Fibroblast of lung (primary cell): ENCODE results near the gene NHERF2. TPM values are rescaled to one million over a fixed set of nuclear protein-coding genes. Genes with fewer than 3 reads are reported as not detected.

Experiments
- DNase-seq, 2 donors: peaks; one replicate each; pipeline versions ENCODE4 v3.0.0 to v3.0.0-alpha.2; 2010; ENCODE audit warnings: low read depth in 2 of 2
- H2AFZ ChIP-seq: 2 replicates; pipeline ENCODE4 v1.5.1; 2012; ENCODE audit warnings: low read length, control low read depth, inconsistent platforms
- H3K27ac ChIP-seq: 2 replicates; pipeline ENCODE4 v1.5.1; 2011; ENCODE audit warnings: low read length, control low read depth; ENCODE audit not compliant: insufficient read depth
- H3K27me3 ChIP-seq: 2 replicates; pipeline ENCODE4 v1.5.1; 2011; ENCODE audit warnings: mild to moderate bottlenecking, low read length; ENCODE audit not compliant: control insufficient read depth, insufficient read depth
- H3K36me3 ChIP-seq: 2 replicates; pipeline ENCODE4 v1.5.1; 2011; ENCODE audit warnings: low read length; ENCODE audit not compliant: control insufficient read depth, insufficient read depth
- H3K4me1 ChIP-seq: 2 replicates; pipeline ENCODE4 v1.5.1; 2011; ENCODE audit warnings: low read length; ENCODE audit not compliant: control insufficient read depth, insufficient read depth; ENCODE audit errors: extremely low read depth
- H3K4me2 ChIP-seq: 2 replicates; pipeline ENCODE4 v1.5.1; 2011; ENCODE audit warnings: low read length, control low read depth; ENCODE audit not compliant: insufficient read depth; ENCODE audit errors: extremely low read depth
- H3K4me3 ChIP-seq, 4 experiments: fragments of 200-600 bp in 1 of 4; sonication (generic) in 1 of 4; replicated peaks in 1 of 4; 2 replicates each; pipeline ENCODE4 v1.5.1; 2011 to 2016; ENCODE audit warnings: low read length in 4 of 4, low read depth in 3 of 4, mild to moderate bottlenecking in 3 of 4, control low read depth in 2 of 4, inconsistent platforms in 1 of 4, mixed read lengths in 1 of 4; ENCODE audit not compliant: insufficient read depth in 1 of 4; ENCODE audit errors: control extremely low read depth in 1 of 4
- H3K79me2 ChIP-seq: 2 replicates; pipeline ENCODE4 v1.5.1; 2012; ENCODE audit warnings: mild to moderate bottlenecking, low read length, inconsistent platforms; ENCODE audit not compliant: control insufficient read depth, insufficient read depth
- H3K9ac ChIP-seq: 2 replicates; pipeline ENCODE4 v1.5.1; 2011; ENCODE audit warnings: mild to moderate bottlenecking, low read length, control low read depth; ENCODE audit not compliant: insufficient read depth
- H3K9me3 ChIP-seq: 2 replicates; pipeline ENCODE4 v1.5.1; 2012; ENCODE audit warnings: low read depth, low read length; ENCODE audit not compliant: control insufficient read depth, insufficient read depth
- H4K20me1 ChIP-seq: 2 replicates; pipeline ENCODE4 v1.5.1; 2011; ENCODE audit warnings: low read length; ENCODE audit not compliant: control insufficient read depth, insufficient read depth; ENCODE audit errors: extremely low read depth
- CTCF ChIP-seq, 2 donors: IDR thresholded peaks in 1 of 2; conservative IDR thresholded peaks in 1 of 2; 1 replicate in 1 of 2; 2 replicates in 1 of 2; pipeline ENCODE4 v1.5.1; 2011 to 2012; ENCODE audit warnings: low read length in 2 of 2, control low read depth in 1 of 2, inconsistent platforms in 1 of 2, low read depth in 1 of 2, mild to moderate bottlenecking in 1 of 2
- EZH2 ChIP-seq: IDR thresholded peaks from 2 replicates; pipeline ENCODE4 v1.5.1; 2012; ENCODE audit warnings: low read length, control low read depth, mild to moderate bottlenecking; ENCODE audit errors: missing control alignments
- polyA plus RNA-seq, 2 donors: library from polyadenylated mRNA; depleted of rRNA in 1 of 2; stranded (reverse) in 1 of 2; unstranded in 1 of 2; fragments of >200 nt; gene quantifications; 2 replicates each; pipeline ENCODE4 v1.2.1, GENCODE V29; 2011 to 2012; ENCODE audit warnings: missing spikeins in 1 of 2
- total RNA-seq: library from RNA; depleted of rRNA; stranded (reverse); fragments of >200 nt; gene quantifications from 2 replicates; pipeline ENCODE4 v1.2.1, GENCODE V29; 2014

NHERF2 gene
- total and polyA plus RNA-seq, 2 donors (not counting 1 experiment from before 2014, with no cell fraction given), result 21.5 to 38.0 TPM

GRCh38 chr16:2039274-2040031 lies 12.8 kb downstream of the NHERF2 start:
- no peak for TF ChIP-seq CTCF (conservative IDR thresholded peaks at IDR 0.05 in 1 of 2, IDR thresholded peaks at IDR 0.05 in 1 of 2; ENCODE audit: low read depth in 1 of 2, low read length in 2 of 2)
- no peak for TF ChIP-seq EZH2
- H3K4me3 ChIP-seq, result no peak overlapping the region
- H3K4me2 ChIP-seq, result peak overlapping the region; percentile 68
- DNase-seq, result peak; percentile 36 to 93
- peak overlapping the region; percentile 88 for H3K27ac ChIP-seq
- peak overlapping the region; percentile 69 for H3K9ac ChIP-seq
- H3K9me3 ChIP-seq, result no peaks in the 10 kb centered on the region
- no peak overlapping the region for H2AFZ ChIP-seq
- no peaks in the 10 kb centered on the region for H4K20me1 ChIP-seq
- H3K36me3 ChIP-seq, result peaks cover 23% of the 10 kb centered on the region
- H3K27me3 ChIP-seq, result no peaks in the 10 kb centered on the region
- peaks cover 14% of the 10 kb centered on the region for H3K79me2 ChIP-seq
- H3K4me1 ChIP-seq, result peaks cover 50% of the 10 kb centered on the region

- H3K79me2 ChIP-seq, result peaks cover 9% of the 10 kb centered on the region
- H3K4me3 ChIP-seq, result no peak overlapping the region
- TF ChIP-seq EZH2, result no peak
- no peak for TF ChIP-seq CTCF (conservative IDR thresholded peaks at IDR 0.05 in 1 of 2, IDR thresholded peaks at IDR 0.05 in 1 of 2; ENCODE audit: low read depth in 1 of 2, low read length in 2 of 2)
- no peak overlapping the region for H2AFZ ChIP-seq
- H3K27ac ChIP-seq, result peak overlapping the region; percentile 88
- peaks cover 44% of the 10 kb centered on the region for H3K4me1 ChIP-seq
- H3K9me3 ChIP-seq, result no peaks in the 10 kb centered on the region
- peaks cover 23% of the 10 kb centered on the region for H3K36me3 ChIP-seq
- H4K20me1 ChIP-seq, result no peaks in the 10 kb centered on the region
- H3K9ac ChIP-seq, result peak overlapping the region; percentile 69
- no peaks in the 10 kb centered on the region for H3K27me3 ChIP-seq
- H3K4me2 ChIP-seq, result no peak overlapping the region
- DNase-seq, result no peak
Observed at GRCh38 chr16:2040041-2040786, 13.5 kb downstream of the NHERF2 start.

GRCh38 chr16:2040787-2041522 lies 14.3 kb downstream of the NHERF2 start:
- peaks cover 9% of the 10 kb centered on the region for H3K79me2 ChIP-seq
- H3K4me2 ChIP-seq, result no peak overlapping the region
- H3K36me3 ChIP-seq, result peaks cover 23% of the 10 kb centered on the region
- DNase-seq, result peak in 1 of 2 donors; percentile 74
- peak overlapping the region; percentile 10 for H3K9ac ChIP-seq
- no peaks in the 10 kb centered on the region for H4K20me1 ChIP-seq
- peaks cover 39% of the 10 kb centered on the region for H3K4me1 ChIP-seq
- no peaks in the 10 kb centered on the region for H3K27me3 ChIP-seq
- no peak for TF ChIP-seq EZH2
- H3K27ac ChIP-seq, result peak overlapping the region; percentile 88
- no peak overlapping the region for H2AFZ ChIP-seq
- H3K9me3 ChIP-seq, result no peaks in the 10 kb centered on the region
- no peak overlapping the region for H3K4me3 ChIP-seq
